NCI-H1092 treated with DMSO at 0.1 percent for 48 hours (cell line): Measurements from ENCODE around the gene TPMT.

ENCODE experiments used
- DNase-seq: peaks from one replicate; lab custom pipeline; 2025; lab: John Stamatoyannopoulos, UW

Gene TPMT

DNA sequence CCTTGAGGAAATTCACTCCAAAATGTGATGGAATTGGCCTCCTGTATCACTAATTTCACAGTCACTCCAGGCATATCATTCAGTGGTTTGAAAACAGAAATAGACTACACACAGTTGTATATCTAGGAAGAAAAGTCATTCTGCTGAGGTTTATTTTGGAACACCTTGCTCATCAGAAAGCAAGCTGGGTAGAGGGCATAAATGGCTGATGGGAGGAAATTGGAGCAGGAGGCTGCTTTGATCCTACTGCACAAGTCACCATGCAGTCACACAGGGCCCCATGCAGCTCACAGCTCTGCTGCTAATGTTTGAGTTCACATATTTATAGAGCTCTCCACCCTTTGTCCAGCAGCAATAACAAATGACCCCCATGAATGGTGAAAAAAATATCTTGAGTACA lies 44.7 kb downstream of the TPMT start:
- DNase-seq, result no peak

DNA sequence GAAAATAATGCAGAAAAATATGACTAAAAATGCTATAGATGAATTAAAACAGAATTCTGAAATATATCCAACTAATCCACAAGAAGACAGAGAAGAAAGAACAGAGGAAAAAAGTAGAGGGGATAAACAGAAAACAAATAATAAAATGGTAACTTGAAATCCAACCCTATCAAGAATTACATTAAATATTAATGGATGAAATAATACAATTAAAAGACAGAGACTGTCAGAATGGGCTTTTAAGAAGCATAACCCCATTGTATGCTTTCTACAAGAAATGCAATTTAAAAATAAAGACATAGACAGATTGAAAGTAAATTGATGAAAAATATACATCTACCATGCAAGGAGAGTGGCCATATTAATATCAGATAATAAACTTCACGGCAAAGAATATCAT lies 47.8 kb downstream of the TPMT start:
- DNase-seq, result no peak

DNA sequence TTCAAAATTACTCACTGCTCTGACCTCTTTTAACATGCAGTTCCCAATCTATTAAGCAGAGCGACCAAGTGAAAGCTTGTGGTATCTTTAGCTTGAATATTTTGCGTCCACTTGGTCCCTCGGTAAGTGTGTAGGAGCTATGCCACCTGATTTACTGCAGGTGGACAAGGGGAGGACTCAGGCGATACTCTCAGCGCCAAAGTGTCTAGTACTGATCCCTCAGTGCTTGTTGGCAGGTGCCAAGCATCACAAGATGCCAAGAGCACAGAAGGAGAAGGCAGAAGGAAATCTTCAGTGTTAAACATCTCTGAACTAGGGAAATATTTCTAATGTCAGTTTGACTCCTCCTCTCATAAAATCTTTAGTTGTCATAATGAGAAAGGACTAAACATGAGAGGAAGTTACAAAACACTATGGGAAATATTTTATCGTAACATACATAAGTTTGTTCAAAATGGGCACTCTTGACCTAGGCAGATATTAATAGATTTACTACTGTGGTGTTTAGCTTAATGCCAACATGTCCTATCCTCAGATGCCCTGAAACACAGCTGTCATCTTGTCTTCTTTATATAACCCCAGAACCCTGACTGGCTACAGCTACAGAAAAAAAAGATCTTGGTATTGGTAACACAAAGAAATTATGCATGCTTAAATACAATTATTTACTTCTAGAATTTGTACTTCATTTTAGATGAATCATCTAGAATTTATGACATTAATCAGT lies 51.9 kb downstream of the TPMT start:
- no peak for DNase-seq

DNA sequence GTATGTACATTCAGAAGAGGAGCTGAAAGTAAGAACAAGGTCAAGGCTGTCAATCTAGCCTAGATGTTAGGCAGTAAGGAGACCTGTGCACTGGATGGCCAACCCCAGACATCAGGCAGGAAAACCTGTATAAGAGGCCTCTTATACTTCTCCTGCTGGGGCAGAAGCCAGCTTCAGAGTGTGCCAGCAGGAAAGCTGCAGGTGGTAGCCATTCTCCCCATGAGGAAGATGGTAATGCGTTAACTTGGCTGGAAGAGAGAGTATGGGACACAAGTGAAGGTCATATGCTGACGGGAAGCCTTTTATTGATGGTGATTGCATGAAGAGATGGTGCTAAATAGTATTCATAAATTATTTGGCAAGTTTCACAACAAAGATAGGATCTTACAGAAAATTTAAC lies 53.0 kb downstream of the TPMT start:
- DNase-seq, result no peak

DNA sequence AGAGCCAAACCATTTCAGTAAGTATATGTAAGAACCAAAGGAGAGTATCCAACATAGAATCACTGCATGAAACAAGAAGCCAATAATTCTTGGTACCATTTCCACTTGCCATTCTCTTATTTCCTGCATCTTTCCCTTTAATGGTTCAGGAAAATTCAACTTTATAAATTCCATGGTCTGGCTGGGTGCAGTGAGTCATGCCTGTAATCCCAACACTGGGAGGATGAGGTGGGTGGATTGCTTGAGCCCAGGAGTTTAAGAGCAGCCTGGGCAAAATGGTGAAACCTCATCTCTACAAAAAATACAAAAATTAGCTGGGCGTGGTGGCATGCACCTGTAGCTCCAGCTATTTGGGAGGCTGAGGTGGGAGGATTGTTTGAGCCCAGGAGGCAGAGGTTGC lies 53.6 kb downstream of the TPMT start:
- DNase-seq, result no peak

DNA sequence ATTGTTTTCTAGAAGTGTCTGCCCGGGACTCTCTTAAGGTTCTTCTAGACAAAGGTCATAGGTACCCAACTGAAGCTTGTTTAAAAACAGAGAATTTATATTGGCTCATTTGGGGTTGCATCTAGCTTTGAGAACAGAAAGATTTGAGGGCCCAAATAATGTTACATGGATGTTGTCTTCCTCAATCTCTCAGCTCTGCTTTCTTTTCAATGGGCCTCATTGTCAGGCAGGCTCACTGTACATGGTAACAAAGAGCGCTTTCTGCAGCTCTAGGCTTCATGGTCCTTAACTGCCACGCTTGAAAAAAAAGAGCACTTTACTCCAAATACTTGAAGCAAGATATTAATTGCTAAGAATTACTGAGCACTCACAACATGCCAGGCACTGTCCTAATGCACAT lies 54.6 kb downstream of the TPMT start:
- DNase-seq, result no peak

DNA sequence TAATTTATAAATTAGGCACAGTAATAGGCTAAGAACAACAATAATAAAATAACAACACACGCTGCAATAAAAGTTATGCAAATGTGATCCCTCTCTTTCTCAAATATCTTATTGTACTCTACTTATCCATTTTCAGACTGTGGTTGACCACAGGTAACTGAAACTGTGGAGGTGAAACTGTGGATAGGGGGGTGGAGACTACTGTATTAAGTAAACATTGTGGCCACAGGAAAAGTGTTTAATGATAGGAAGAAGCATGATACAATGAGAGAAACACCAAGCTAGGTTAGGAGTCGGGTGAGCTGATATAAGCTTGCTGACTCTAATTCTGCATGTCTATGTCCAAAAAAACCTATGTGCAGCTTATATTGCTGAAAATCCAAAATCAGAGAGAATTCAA lies 55.4 kb downstream of the TPMT start:
- no peak for DNase-seq

DNA sequence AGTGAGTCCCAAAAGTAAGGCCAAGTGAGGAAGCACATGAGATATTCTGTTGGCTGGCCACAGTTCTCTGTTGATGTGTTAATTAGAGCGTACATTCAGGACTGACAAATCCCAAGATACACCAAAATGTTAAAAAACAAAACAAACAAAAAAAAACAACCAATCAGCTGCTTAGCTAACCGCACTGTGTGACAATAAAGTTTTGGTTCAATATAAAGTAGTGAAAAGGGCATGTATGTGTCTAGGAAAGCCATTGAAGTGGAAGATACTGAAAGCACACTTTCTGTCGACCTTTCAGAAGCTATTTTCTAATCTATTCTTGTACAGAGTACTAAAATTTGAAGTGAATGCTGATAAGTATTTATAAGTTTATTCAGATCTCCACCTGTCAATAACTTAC lies 58.5 kb downstream of the TPMT start:
- no peak for DNase-seq

DNA sequence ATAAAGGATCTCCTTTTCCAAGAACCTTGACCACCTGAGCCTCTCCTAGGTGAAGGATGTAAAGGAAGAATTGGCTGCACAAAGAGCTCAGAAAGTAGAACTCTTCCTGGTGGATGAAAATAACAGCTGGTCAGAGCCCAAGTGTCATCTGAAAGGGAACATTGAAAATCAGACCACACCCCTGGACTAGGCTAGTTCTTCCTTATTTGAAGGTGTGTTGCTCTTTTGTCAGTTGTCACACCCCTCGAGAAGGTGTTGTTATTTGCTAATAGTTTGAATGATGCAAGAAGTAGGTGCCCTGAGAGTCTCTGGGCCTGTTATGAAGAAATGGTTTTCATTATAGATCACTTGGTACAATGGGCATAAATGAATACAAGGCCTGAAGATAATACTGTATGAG lies 63.5 kb downstream of the TPMT start:
- DNase-seq, result no peak

DNA sequence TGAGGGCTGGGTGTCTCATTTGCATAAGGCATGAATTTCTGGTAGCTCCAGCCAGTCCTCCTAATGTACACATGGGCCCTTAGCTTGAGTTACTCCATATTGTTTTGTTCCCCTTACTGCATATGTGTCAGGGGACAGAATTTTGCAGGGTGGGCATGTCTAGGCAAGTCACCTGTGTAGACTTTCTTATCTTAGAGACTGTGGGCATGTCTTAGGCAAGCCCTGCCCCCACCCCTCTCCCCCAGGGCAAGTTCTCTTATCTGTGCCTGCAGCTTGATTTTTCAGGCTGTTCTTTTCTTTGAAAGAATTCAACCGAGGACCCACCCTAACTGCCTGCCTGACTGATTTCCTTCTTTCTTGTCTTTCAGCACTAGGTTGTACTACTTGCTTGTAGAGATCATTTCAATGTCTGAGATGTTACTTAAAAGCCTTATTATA lies 64.5 kb downstream of the TPMT start:
- DNase-seq, result no peak

DNA sequence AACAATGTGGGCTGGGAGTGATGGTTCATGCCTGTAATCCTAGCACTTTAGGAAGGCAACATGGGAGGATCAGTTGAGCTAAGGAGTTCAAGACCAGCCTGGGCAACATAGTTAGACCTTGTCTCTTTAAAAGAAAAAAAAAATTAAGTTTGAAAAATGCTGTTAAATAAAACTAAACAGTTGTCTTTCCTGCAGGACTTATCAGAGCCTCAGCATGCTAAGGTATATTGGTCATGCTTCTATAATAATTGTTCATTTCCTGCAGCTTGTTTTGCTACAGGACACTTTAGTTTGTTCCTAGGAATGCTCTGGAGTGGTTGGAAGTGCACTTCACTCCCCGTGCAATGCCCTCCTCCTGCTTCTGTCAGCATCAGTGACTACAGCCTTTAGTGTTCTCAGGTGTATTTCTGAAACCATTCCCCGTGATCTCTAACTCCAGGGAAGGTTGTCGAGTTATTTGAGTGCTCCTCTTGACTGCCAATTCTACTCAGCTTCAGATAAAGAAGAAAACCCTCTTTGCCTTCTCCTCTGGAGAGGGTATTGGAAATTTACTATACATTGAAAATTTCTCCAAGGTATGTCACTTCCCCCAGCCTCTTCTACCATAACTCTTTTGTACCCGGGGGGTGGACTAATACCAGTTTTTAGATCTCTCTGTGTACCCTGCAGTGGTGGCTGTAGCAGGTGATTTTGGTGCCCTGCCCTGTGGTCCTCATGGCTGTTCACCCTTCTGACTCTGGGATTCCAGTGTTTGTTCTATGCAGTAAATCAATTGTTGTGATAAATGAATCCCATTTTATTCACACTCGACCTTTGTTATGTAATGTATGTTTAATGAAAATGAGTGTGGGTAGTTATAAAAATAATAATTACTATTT lies 66.2 kb downstream of the TPMT start:
- DNase-seq, result no peak

DNA sequence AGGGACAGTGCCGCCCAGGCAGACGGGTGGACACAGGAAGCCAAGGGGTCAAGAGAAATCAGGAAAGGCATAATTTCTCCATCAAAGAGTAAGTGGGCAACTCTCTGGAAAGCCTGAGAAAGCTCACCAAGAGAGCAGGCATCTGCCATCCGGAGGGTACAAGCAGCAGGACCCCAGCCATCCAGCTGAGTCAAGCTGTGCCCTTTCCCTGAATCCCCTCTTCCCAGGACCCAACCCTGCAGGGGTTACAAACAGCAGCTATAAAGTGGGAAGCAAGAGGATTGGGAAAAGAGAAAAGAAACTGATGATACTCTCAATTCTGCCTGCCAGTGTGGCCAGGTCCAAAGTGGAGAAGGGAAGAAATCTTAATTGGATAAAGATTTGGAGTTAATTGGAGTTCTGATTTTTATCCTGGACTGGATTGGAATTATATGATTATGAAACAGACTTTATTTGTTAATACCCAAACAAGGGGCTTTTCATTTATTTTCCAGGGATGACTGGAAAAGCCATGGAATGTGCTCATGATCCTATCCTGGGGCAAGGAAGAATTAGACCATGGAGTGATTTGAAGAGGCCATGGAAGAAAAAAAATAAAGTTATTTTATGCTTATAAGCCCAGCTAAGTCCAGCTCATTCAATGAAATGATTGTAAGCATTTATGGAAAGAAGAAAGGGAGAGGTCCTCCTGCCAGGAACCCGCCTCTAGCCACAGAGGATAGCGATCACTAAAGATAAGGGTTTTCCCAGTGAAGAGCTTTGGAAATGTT lies 67.3 kb downstream of the TPMT start:
- DNase-seq, result no peak

DNA sequence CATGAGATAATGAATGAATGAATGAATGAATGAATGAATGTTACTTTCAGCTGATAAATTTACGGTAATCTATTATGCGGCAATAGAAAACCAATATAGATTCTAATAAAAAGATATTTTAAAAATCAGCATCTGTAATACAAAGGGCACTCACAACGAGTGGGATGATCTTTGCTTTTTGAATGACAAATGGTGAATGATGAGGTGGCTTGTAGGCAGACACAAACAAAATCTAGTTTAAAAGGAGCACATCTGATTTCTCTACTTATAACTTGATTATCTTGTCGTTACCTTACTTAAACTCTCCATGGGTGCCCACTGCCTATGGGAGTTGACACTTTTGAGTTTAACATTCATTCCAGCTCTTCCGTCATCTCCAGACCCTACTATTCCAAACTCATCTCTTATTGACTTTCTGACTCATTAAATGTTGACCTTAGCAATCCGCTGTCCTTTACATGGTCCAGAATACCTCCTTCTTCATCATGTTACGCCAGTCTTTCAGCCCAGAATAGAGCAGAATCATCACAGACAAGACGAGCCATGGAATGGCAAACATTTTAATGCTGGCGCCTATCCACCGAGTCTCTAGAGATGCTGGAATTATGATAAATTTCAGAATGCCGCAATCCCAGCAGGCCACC lies 73.7 kb downstream of the TPMT start:
- no peak for DNase-seq

DNA sequence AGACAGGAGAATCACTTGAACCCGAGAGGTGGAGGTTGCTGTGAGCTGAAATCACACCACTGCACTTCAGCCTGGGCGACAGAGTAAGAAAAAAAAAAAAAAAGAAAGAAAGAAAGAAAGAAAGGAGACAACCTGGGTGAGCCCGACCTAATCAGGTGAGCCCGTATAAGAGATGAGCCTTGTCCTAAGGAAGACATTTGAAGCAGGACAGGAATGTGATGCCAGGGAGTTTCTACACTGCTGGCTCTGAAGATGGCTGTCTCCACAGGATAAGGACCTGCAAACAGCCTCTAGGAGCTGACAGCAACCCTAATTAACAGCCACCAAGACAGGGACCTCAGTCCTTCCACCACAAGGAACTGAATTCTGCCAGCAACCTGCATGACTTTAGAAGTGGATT lies 74.3 kb downstream of the TPMT start:
- no peak for DNase-seq

DNA sequence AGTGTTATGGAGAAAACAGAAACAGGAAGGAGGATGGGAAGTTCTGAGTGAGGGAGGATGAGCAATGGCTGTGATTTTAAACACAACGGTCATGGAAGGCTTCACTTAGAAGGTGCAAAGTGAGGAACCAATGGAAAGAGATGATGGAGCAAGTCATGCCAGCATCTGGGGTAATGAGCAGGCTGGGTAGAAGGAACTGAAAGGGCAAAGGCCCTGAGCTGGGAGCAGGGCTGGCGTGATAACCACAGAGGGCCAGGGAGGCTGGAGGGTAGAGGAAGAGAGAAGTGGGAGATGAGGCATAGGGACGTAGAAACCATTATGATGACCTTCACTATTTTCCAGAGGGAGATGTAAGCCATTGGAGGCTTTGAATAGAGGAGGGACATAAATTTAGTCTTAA lies 76.0 kb downstream of the TPMT start:
- no peak for DNase-seq
